Panc1 (cell line): ENCODE data around the gene MEGF6. TPM values are rescaled to one million over a fixed set of nuclear protein-coding genes. Genes with fewer than 3 reads are reported as not detected.
A peak's percentile ranks its signal among the peaks of the same experiment; 100 is the strongest.

Experiments used
- ATAC-seq: fragments of 200-7000 bp; cut with Tn5 transposase; 2 replicates; pipeline ENCODE4 v1.9.1; 2020; ENCODE audit warnings: mild to moderate bottlenecking, moderate library complexity
- BruUV-seq: library from RNA; stranded (reverse); fragments of 400-500 nt; replicated peaks from 2 replicates; lab custom pipeline; 2021; lab: Mats Ljungman, UMichigan
- CTCF ChIA-PET: fragments of 300-600 bp; sonication (Branson Sonifier 250); formaldehyde crosslinking; loops from one replicate; lab custom pipeline; 2022; ENCODE audit warnings: antibody characterized with exemption; lab: Charles Lee
- POLR2A ChIA-PET: fragments of 300-600 bp; sonication (Branson Sonifier 250); formaldehyde crosslinking; loops from one replicate; lab custom pipeline; 2022; ENCODE audit warnings: antibody characterized with exemption; lab: Charles Lee
- DNase-seq: peaks from one replicate; pipeline ENCODE4 v3.0.0-alpha.2; 2010; ENCODE audit warnings: low read depth, low spot score
- H3K27ac ChIP-seq: 2 replicates; pipeline ENCODE4 v1.5.1; 2011; ENCODE audit warnings: mild to moderate bottlenecking, low read length, inconsistent platforms
- H3K27me3 ChIP-seq: fragments of 200-500 bp; sonication (Bioruptor generic); 2 replicates; pipeline ENCODE4 v1.6.0; 2014; ENCODE audit warnings: low read length, inconsistent platforms; ENCODE audit not compliant: control insufficient read depth, insufficient read depth
- H3K36me3 ChIP-seq: fragments of 200-500 bp; sonication (Bioruptor generic); 2 replicates; pipeline ENCODE4 v1.5.1; 2014; ENCODE audit warnings: inconsistent platforms, mild to moderate bottlenecking, low read length, moderate library complexity; ENCODE audit not compliant: control insufficient read depth, insufficient read depth
- H3K4me1 ChIP-seq: 2 replicates; pipeline ENCODE4 v1.5.1; 2011; ENCODE audit warnings: inconsistent platforms, mild to moderate bottlenecking, low read length, moderate library complexity; ENCODE audit not compliant: control insufficient read depth, insufficient read depth
- H3K4me3 ChIP-seq, 2 experiments: 2 replicates each; pipeline ENCODE4 v1.5.1; 2011 to 2012; ENCODE audit warnings: low read depth in 2 of 2, low read length in 2 of 2, mild to moderate bottlenecking in 2 of 2, inconsistent platforms in 1 of 2, moderate library complexity in 1 of 2
- H3K9me3 ChIP-seq: fragments of 200-500 bp; sonication (Bioruptor generic); 2 replicates; pipeline ENCODE4 v1.5.1; 2014; ENCODE audit warnings: low read depth, mild to moderate bottlenecking, inconsistent platforms, low read length, moderate library complexity; ENCODE audit not compliant: control insufficient read depth, insufficient read depth
- POLR2AphosphoS5 ChIP-seq: IDR thresholded peaks from 2 replicates; pipeline ENCODE4 v1.6.1; 2012; ENCODE audit warnings: mild to moderate bottlenecking, low read depth, low read length, moderate library complexity
- SIN3A ChIP-seq: IDR thresholded peaks from 2 replicates; pipeline ENCODE4 v1.6.1; 2012; ENCODE audit warnings: low read depth, mild to moderate bottlenecking, low read length, moderate library complexity, borderline replicate concordance; ENCODE audit not compliant: insufficient read depth
- TCF7L2 ChIP-seq: IDR thresholded peaks from 2 replicates; pipeline ENCODE4 v1.6.1; 2011; ENCODE audit warnings: mild to moderate bottlenecking, low read depth, low read length, inconsistent platforms
- in situ Hi-C: cut with HindIII; loops from 2 replicates; pipeline ENCODE4 v1.10.0; 2016; ENCODE audit warnings: low sequenced_read_pairs, low pct_unique_long_range_greater_than_20kb
- intact Hi-C: fragments of 100-400 bp; cut with micrococcal nuclease; formaldehyde crosslinking; loops from one replicate; pipeline ENCODE4 v1.10.0; 2022; ENCODE audit not compliant: unreplicated experiment
- total RNA-seq: library from RNA; stranded (reverse); gene quantifications from one replicate; pipeline ENCODE4 v1.2.1, GENCODE V29; 2021; ENCODE audit not compliant: unreplicated experiment
- TF ChIP-seq, protein P1 (sequence below), 2 experiments: IDR thresholded peaks; 2 replicates each; pipeline ENCODE4 v1.6.1; 2011 to 2012; ENCODE audit warnings: low read depth in 2 of 2, control low read depth in 1 of 2, low read length in 1 of 2, mild to moderate bottlenecking in 1 of 2, moderate library complexity in 1 of 2; ENCODE audit not compliant: insufficient read depth in 1 of 2
- TF ChIP-seq, protein P2 (sequence below): fragments of 450-650 bp; IDR thresholded peaks from 2 replicates; pipeline ENCODE4 v1.5.1; 2017; ENCODE audit warnings: mild to moderate bottlenecking

The MEGF6 gene
- total RNA-seq, 1 experiment from 2014 or later: 32.6 TPM

DNA sequence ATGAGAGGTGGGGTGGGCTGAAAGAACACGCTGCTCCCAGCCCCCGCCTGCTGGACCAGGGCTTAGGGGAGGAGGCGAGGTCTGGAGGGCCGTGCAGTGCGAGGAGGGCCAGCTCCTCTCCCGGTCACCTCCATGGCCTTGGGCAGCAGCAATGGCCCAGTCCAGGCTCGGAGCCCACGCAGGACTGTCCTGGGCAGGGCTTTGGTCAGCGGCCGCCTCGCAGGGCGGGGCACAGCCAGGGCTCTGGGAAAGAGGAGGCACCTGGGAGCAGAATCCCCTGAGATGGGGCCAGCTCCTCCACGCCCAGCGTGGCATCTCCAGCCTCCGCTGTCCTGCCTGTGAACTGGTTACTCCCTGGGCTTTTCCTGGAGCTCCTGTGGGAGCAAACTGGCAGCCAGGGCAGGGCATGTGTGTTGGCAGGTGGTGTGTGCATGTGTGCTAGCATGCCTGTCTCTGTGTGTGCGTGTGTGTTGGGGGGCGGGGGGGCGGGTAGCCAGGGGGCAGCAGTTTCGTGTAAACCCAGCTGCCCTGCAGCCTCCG is 129.4 kb downstream of the MEGF6 start:
- POLR2A ChIA-PET: no interaction called here
- Histone ChIP-seq H3K4me1 (peaks cover 14% of the 10 kb centered on the region), H3K9me3 (no peaks in the 10 kb centered on the region), H3K27me3 (no peaks in the 10 kb centered on the region), H3K4me3 (no peak overlapping the region), H3K27ac (no peak overlapping the region), H3K36me3 (no peaks in the 10 kb centered on the region)
- TF ChIP-seq SIN3A (no peak), POLR2AphosphoS5 (no peak), TCF7L2 (no peak)
- TF ChIP-seq, protein P1, sequence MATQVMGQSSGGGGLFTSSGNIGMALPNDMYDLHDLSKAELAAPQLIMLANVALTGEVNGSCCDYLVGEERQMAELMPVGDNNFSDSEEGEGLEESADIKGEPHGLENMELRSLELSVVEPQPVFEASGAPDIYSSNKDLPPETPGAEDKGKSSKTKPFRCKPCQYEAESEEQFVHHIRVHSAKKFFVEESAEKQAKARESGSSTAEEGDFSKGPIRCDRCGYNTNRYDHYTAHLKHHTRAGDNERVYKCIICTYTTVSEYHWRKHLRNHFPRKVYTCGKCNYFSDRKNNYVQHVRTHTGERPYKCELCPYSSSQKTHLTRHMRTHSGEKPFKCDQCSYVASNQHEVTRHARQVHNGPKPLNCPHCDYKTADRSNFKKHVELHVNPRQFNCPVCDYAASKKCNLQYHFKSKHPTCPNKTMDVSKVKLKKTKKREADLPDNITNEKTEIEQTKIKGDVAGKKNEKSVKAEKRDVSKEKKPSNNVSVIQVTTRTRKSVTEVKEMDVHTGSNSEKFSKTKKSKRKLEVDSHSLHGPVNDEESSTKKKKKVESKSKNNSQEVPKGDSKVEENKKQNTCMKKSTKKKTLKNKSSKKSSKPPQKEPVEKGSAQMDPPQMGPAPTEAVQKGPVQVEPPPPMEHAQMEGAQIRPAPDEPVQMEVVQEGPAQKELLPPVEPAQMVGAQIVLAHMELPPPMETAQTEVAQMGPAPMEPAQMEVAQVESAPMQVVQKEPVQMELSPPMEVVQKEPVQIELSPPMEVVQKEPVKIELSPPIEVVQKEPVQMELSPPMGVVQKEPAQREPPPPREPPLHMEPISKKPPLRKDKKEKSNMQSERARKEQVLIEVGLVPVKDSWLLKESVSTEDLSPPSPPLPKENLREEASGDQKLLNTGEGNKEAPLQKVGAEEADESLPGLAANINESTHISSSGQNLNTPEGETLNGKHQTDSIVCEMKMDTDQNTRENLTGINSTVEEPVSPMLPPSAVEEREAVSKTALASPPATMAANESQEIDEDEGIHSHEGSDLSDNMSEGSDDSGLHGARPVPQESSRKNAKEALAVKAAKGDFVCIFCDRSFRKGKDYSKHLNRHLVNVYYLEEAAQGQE (IDR thresholded peaks at IDR 0.05; ENCODE audit: insufficient read depth in 1 of 2, low read depth in 2 of 2, low read length in 1 of 2): no peak
- TF ChIP-seq, protein P2, sequence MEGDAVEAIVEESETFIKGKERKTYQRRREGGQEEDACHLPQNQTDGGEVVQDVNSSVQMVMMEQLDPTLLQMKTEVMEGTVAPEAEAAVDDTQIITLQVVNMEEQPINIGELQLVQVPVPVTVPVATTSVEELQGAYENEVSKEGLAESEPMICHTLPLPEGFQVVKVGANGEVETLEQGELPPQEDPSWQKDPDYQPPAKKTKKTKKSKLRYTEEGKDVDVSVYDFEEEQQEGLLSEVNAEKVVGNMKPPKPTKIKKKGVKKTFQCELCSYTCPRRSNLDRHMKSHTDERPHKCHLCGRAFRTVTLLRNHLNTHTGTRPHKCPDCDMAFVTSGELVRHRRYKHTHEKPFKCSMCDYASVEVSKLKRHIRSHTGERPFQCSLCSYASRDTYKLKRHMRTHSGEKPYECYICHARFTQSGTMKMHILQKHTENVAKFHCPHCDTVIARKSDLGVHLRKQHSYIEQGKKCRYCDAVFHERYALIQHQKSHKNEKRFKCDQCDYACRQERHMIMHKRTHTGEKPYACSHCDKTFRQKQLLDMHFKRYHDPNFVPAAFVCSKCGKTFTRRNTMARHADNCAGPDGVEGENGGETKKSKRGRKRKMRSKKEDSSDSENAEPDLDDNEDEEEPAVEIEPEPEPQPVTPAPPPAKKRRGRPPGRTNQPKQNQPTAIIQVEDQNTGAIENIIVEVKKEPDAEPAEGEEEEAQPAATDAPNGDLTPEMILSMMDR: no peak
- CTCF ChIA-PET: interaction anchor here (0.6 to 2.7 kb wide), 4 partner anchors 10 to 32 kb away, joined by 3 to 27 read pairs (median 4); no protein-coding TSS in a partner anchor
- intact Hi-C loops: no loop called here
- in situ Hi-C loops: no loop called here
- BruUV-seq: no TSS peak
- peak; percentile 12 for ATAC-seq
- no peak for DNase-seq

- no peak overlapping the region for H3K27ac ChIP-seq
- no peak overlapping the region for H3K4me3 ChIP-seq
- ChIA-PET CTCF (interaction anchor here (2.7 kb wide), 1 partner anchor 28 kb away, joined by 27 read pairs; no protein-coding TSS in a partner anchor), POLR2A (no interaction called here)
- in situ Hi-C loops (no loop called here), intact Hi-C loops (no loop called here)
- BruUV-seq: no TSS peak
- H3K36me3 ChIP-seq: no peaks in the 10 kb centered on the region
- no peaks in the 10 kb centered on the region for H3K27me3 ChIP-seq
- DNase-seq (no peak), ATAC-seq (no peak)
- peaks cover 17% of the 10 kb centered on the region for H3K4me1 ChIP-seq
- no peak for TF ChIP-seq SIN3A
- TF ChIP-seq, protein P2: no peak
- TF ChIP-seq, protein P1 (IDR thresholded peaks at IDR 0.05; ENCODE audit: insufficient read depth in 1 of 2, low read depth in 2 of 2, low read length in 1 of 2): no peak
- TF ChIP-seq POLR2AphosphoS5: no peak
- no peak for TF ChIP-seq TCF7L2
- no peaks in the 10 kb centered on the region for H3K9me3 ChIP-seq
These were observed 130.3 kb downstream of the MEGF6 start for GRCh38 chr1:3481046-3481445.
